Lower leg skin (tissue), 4 donors: Measurements from ENCODE around the gene CD28. TPM values are rescaled to one million over a fixed set of nuclear protein-coding genes. Genes with fewer than 3 reads are reported as not detected.

ENCODE experiments used
- DNase-seq, 2 donors: peaks; one replicate each; pipeline ENCODE4 v3.0.0-alpha.2; 2019; ENCODE audit warnings: low spot score in 2 of 2
- H3K4me3 ChIP-seq: fragments of 200-600 bp; sonication (generic); 2 replicates; pipeline ENCODE4 v1.5.1; 2017; ENCODE audit warnings: mild to moderate bottlenecking, low read depth; ENCODE audit not compliant: poor library complexity, severe bottlenecking
- CTCF ChIP-seq, 3 donors: fragments of 450-650 bp; IDR thresholded peaks; one replicate each; pipeline ENCODE4 v1.5.1; 2016; ENCODE audit warnings: antibody characterized with exemption in 3 of 3, mild to moderate bottlenecking in 3 of 3, moderate library complexity in 2 of 3
- POLR2A ChIP-seq, 2 donors: fragments of 450-650 bp; IDR thresholded peaks; one replicate each; pipeline ENCODE4 v1.6.1; 2016 to 2017; ENCODE audit warnings: antibody characterized with exemption in 2 of 2, mild to moderate bottlenecking in 1 of 2, moderate library complexity in 1 of 2
- WGBS, 2 donors: methylation state at CpG; one replicate each; pipeline ENCODE4 v1.1.5; 2018; 5-methylcytosine and 5-hydroxymethylcytosine counted together
- intact Hi-C: fragments of 100-400 bp; cut with DNase I; formaldehyde crosslinking; loops from one replicate; pipeline ENCODE4 v1.15.0; 2023; ENCODE audit warnings: low total_unique reads
- total RNA-seq, 4 donors: library from RNA; depleted of rRNA; stranded (reverse); fragments of >200 nt; gene quantifications; one replicate each; pipeline ENCODE4 v1.1.0, GENCODE V29; 2016

Gene CD28
- total RNA-seq, 4 donors from 2014 or later, result 0.08 to 0.45 (median 0.31) TPM

DNA sequence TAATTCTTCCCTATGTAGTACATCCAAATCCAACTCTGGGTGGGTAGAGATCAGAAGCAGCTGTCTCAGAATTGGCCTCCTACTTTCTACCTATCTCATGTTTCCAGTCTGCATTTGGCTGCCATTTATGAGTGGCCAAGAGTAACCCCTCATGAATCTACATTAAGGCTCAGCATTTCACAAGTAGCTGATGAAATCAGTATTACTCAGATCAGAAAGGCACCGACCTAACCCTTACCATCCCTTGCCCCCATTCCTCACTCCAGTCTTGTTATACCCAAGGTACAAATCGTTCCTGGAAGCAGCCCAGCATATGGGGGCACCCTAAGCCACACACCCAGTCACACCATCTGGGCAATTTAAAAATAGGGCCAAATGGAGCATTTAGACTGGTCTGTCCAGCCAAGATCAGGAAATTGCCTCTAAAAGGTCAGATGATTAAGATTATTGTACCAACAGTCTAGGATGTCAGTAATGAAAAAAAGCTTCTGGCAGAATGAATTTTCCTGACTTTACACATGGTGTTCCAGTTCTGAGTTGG is 37.1 kb downstream of the CD28 start:
- intact Hi-C loops, result no loop called here
- DNase-seq, result no peak
- 65 to 80% methylated on average over 2 of the region's 2 CpGs for WGBS, 2 donors
- no peak overlapping the region for H3K4me3 ChIP-seq
- no peak for TF ChIP-seq POLR2A (IDR thresholded peaks at IDR 0.05)
- no peak for TF ChIP-seq CTCF (IDR thresholded peaks at IDR 0.05)

DNA sequence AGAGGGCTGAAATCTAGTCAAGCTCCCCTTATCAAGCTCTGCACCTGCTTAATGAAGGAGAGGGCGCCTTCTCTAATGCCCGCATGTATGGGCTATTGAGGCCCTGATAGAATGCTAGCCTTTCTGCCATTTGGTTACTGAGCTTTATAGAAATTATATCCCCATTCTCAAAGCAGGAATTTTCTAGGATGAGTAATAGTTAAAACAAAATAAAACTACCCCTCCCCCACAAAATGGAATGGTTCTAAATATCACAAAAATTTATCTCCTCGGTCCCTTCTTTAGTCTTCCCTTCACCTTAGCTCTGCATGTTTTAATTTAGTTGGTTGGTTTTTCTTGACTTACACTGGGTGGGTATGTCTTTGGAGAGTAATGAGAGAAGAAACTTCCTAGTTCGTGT is 37.7 kb downstream of the CD28 start:
- DNase-seq, result no peak
- no peak for TF ChIP-seq POLR2A (IDR thresholded peaks at IDR 0.05)
- TF ChIP-seq CTCF (IDR thresholded peaks at IDR 0.05), result no peak
- intact Hi-C loops, result no loop called here
- 93 to 94% methylated on average over 4 of the region's 4 CpGs for WGBS, 2 donors
- H3K4me3 ChIP-seq, result no peak overlapping the region

- 97 to 98% methylated on average over 1 of the region's 1 CpG for WGBS, 2 donors
- H3K4me3 ChIP-seq, result no peak overlapping the region
- no peak for DNase-seq
- intact Hi-C loops, result no loop called here
- no peak for TF ChIP-seq POLR2A (IDR thresholded peaks at IDR 0.05)
- no peak for TF ChIP-seq CTCF (IDR thresholded peaks at IDR 0.05)
Observed at GRCh38 chr2:203745267-203745666, 38.8 kb downstream of the CD28 start.

DNA sequence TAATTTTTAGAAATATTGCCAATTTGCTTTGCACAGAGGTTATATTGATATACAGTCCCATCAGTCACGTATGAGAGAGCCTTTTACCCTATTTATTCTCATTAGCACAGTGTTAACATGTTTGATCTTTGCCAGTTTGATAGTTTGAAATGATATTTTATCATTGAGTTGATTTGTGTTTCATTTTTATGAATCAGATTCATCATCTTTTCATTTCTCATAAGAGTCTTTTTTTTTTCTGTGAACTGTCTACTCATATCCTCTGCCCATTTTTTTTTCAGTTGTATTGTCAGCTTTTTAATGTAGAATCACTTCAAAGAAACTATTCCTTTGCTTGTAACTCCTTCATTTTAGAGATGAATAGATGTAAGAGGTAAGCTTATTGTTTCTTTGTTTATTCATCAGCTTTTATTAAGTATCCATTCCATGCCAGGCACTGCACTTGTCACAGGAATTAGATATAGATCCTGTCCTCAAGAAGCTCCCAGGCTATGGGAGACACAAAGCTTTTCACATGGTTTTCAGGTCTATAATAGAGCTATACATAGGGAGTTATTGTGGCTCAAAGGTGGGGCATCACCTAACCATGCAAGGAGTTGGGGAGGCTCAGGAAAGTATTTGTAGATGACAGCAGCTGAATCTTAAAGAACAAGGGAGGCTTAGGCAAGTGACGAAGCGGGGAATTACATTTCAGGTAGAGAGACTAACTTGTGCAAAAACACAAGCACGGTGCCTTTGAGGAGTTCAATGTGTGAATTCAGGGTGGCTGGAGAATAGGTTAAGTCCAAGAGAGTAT is 42.1 kb downstream of the CD28 start:
- DNase-seq, result no peak
- TF ChIP-seq CTCF (IDR thresholded peaks at IDR 0.05) (no peak), POLR2A (IDR thresholded peaks at IDR 0.05) (no peak)
- 91 to 92% methylated on average over 4 of the region's 4 CpGs for WGBS, 2 donors
- intact Hi-C loops, result no loop called here
- H3K4me3 ChIP-seq, result no peak overlapping the region

DNA sequence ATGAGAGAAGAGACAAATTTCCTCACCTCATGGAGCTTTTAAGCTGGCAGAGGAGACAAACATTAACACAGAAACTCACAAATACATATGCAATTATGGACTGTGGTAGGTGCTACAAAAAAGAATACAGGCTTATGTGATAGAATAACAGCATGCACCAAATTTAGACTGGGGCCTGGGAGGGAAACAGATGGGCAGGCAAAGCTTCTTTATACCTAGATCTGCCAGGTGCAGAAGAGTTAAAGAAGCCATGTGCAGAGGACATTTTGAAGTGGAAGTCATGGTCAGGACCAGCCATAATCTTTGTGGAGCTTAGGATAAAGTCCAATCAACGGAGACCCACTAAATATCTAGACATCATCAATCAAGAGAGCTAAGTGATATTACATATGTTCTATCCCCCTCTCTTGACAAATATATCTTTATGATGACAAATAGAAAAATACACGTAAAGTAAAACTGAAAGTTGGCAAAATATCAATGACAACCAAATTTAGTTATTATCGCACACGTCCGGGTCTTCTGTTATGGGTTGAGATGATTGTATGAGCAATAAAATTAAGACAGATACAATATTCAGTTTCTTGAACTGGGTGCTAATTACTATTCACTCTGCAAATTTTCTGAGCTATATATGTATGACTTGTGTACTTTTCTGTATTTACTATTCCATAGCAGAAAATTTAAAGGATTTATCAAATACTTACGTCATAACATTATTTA is 44.1 kb downstream of the CD28 start:
- intact Hi-C loops, result no loop called here
- no peak overlapping the region for H3K4me3 ChIP-seq
- 84 to 86% methylated on average over 6 of the region's 6 CpGs for WGBS, 2 donors
- no peak for TF ChIP-seq POLR2A (IDR thresholded peaks at IDR 0.05)
- TF ChIP-seq CTCF (IDR thresholded peaks at IDR 0.05), result no peak
- no peak for DNase-seq
